ENCODE data around the gene TMEM74B.

DNA sequence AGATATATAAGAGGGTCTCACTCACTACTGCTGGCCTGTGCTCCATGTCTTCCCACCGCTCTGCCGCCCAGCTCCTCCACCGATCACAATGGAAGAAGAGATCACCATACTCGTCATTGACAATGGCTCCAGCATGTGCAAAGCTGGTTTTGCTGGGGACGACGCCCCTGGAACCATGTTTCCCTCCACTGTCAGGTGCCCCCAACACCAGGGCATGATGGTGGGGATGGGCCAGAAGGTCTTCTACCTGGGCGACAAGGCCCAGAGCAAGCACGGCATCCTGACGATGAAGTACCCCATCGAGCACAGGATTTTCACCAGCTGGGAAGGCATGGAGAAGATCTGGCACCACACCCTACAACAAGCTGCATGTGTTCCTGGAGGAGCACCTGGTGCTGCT is 24.3 kb downstream of the TMEM74B start:
- TF ChIP-seq, protein P1, sequence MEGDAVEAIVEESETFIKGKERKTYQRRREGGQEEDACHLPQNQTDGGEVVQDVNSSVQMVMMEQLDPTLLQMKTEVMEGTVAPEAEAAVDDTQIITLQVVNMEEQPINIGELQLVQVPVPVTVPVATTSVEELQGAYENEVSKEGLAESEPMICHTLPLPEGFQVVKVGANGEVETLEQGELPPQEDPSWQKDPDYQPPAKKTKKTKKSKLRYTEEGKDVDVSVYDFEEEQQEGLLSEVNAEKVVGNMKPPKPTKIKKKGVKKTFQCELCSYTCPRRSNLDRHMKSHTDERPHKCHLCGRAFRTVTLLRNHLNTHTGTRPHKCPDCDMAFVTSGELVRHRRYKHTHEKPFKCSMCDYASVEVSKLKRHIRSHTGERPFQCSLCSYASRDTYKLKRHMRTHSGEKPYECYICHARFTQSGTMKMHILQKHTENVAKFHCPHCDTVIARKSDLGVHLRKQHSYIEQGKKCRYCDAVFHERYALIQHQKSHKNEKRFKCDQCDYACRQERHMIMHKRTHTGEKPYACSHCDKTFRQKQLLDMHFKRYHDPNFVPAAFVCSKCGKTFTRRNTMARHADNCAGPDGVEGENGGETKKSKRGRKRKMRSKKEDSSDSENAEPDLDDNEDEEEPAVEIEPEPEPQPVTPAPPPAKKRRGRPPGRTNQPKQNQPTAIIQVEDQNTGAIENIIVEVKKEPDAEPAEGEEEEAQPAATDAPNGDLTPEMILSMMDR (IDR thresholded peaks at IDR 0.05): no peak
- TF ChIP-seq POLR2A (IDR thresholded peaks at IDR 0.05): no peak

All from lower leg skin (tissue), 3 donors.